Measurements from ENCODE around the gene BBC3. TPM values are rescaled to one million over a fixed set of nuclear protein-coding genes. Genes with fewer than 3 reads are reported as not detected.

BBC3 gene
- total RNA-seq, 2 donors from 2014 or later: 19.5 to 21.7 TPM

GRCh38 chr19:47239610-47240296 lies 8.8 kb upstream of the BBC3 start:
- peak overlapping the region; percentile 15 for H3K4me3 ChIP-seq
- no peak for DNase-seq

GRCh38 chr19:47239152-47239551 lies 8.2 kb upstream of the BBC3 start:
- TF ChIP-seq, protein P1, sequence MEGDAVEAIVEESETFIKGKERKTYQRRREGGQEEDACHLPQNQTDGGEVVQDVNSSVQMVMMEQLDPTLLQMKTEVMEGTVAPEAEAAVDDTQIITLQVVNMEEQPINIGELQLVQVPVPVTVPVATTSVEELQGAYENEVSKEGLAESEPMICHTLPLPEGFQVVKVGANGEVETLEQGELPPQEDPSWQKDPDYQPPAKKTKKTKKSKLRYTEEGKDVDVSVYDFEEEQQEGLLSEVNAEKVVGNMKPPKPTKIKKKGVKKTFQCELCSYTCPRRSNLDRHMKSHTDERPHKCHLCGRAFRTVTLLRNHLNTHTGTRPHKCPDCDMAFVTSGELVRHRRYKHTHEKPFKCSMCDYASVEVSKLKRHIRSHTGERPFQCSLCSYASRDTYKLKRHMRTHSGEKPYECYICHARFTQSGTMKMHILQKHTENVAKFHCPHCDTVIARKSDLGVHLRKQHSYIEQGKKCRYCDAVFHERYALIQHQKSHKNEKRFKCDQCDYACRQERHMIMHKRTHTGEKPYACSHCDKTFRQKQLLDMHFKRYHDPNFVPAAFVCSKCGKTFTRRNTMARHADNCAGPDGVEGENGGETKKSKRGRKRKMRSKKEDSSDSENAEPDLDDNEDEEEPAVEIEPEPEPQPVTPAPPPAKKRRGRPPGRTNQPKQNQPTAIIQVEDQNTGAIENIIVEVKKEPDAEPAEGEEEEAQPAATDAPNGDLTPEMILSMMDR (IDR thresholded peaks at IDR 0.05): no peak
- DNase-seq: no peak
- Histone ChIP-seq H3K4me1 (no peaks in the 10 kb centered on the region), H3K4me3 (peak overlapping the region; percentile 15), H3K9me3 (no peaks in the 10 kb centered on the region), H3K9ac (ENCODE audit: low read depth in 2 of 2, low read length in 2 of 2) (no peak overlapping the region), H3K27ac (no peak overlapping the region), H3K36me3 (no peaks in the 10 kb centered on the region), H3K27me3 (peaks cover 19% of the 10 kb centered on the region)
- intact Hi-C loops (cut with DNase I): no loop called here

More at GRCh38 chr19:47239610-47240296, 8.8 kb upstream of the BBC3 start:
- Histone ChIP-seq H3K27me3 (peaks cover 19% of the 10 kb centered on the region), H3K27ac (no peak overlapping the region), H3K36me3 (no peaks in the 10 kb centered on the region), H3K9me3 (no peaks in the 10 kb centered on the region), H3K9ac (ENCODE audit: low read depth in 2 of 2, low read length in 2 of 2) (peak overlapping the region in 1 of 2 donors; percentile 19), H3K4me1 (peaks cover 5% of the 10 kb centered on the region)
- TF ChIP-seq, protein P1 (IDR thresholded peaks at IDR 0.05): no peak
- intact Hi-C loops (cut with DNase I): loop anchor here (5.0 kb wide), 1 partner anchor 92 kb away; no protein-coding TSS in a partner anchor

DNA sequence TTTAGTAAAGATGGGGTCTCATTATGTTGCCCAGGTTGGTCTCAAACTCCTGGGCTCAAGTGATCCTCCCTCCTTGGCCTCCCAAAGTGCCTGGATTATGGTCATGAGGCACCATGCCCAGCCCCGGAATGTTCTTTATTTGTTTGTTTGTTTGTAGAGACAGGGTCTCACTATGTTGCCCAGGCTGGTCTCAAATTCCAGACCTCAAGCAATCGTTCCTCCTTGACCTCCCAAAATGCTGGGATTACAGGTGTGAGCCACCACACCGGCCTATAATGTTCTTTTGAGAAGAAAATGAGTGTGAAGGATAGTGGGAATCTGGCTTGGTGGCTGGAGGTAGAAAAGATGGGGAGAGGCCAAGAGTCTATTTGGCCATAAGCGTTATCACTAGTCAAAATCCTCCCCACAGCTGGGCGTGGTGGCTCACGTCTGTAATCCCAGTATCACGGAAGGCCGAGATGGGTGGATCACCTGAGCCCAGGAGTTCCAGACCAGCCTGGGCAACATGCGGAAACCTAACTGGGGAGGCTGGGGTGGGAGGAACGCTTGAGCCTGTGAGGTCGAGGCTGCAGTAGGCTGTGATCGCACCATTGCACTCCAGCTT lies 5.2 kb upstream of the BBC3 start:
- H3K27me3 ChIP-seq: peaks cover 19% of the 10 kb centered on the region
- no peak overlapping the region for H3K9ac ChIP-seq (ENCODE audit: low read depth in 2 of 2, low read length in 2 of 2)
- H3K36me3 ChIP-seq: no peaks in the 10 kb centered on the region
- no peak overlapping the region for H3K27ac ChIP-seq
- H3K4me1 ChIP-seq: no peaks in the 10 kb centered on the region
- TF ChIP-seq, protein P1 (IDR thresholded peaks at IDR 0.05): no peak
- intact Hi-C loops (cut with DNase I): no loop called here
- DNase-seq: no peak
- no peaks in the 10 kb centered on the region for H3K9me3 ChIP-seq
- no peak overlapping the region for H3K4me3 ChIP-seq

- H3K27ac ChIP-seq: peak overlapping the region; percentile 88
- peak overlapping the region; percentile 60 to 100 for H3K9ac ChIP-seq (ENCODE audit: low read depth in 2 of 2, low read length in 2 of 2)
- no peaks in the 10 kb centered on the region for H3K9me3 ChIP-seq
- peak overlapping the region; percentile 45 for H3K4me3 ChIP-seq
- H3K36me3 ChIP-seq: no peaks in the 10 kb centered on the region
- TF ChIP-seq, protein P1 (IDR thresholded peaks at IDR 0.05): no peak
- intact Hi-C loops (cut with DNase I): no loop called here
- peak; percentile 70 for DNase-seq
- no peaks in the 10 kb centered on the region for H3K27me3 ChIP-seq
- no peaks in the 10 kb centered on the region for H3K4me1 ChIP-seq
Measured at GRCh38 chr19:47232422-47233211, 1.6 kb upstream of the BBC3 start.

- TF ChIP-seq, protein P1 (IDR thresholded peaks at IDR 0.05): no peak
- Histone ChIP-seq H3K9ac (ENCODE audit: low read depth in 2 of 2, low read length in 2 of 2) (peak overlapping the region; percentile 86 to 100), H3K27me3 (no peaks in the 10 kb centered on the region), H3K27ac (peak overlapping the region; percentile 88), H3K36me3 (no peaks in the 10 kb centered on the region), H3K9me3 (no peaks in the 10 kb centered on the region), H3K4me3 (peak overlapping the region; percentile 95), H3K4me1 (peaks cover 10% of the 10 kb centered on the region)
- intact Hi-C loops (cut with DNase I): no loop called here
- DNase-seq: peak; percentile 93
Measured at GRCh38 chr19:47231215-47232054, 436 bp upstream of the BBC3 start.

All from colonic mucosa (tissue), 4 donors.